Activated naive CD4-positive, alpha-beta T cell treated with anti-CD3 and anti-CD28 coated beads for 36 hours (primary cell): Measurements from ENCODE around the gene SLC15A4. TPM values are rescaled to one million over a fixed set of nuclear protein-coding genes. Genes with fewer than 3 reads are reported as not detected.

Source experiments
- CTCF ChIA-PET: fragments of 350-600 bp; sonication (Branson Sonifier 250); formaldehyde crosslinking; loops from one replicate; lab custom pipeline; 2021; ENCODE audit warnings: antibody characterized with exemption; lab: Charles Lee
- DNase-seq: peaks from one replicate; pipeline ENCODE4 v3.0.0-alpha.2; 2020
- H3K27ac Mint-ChIP-seq: one replicate; pipeline ENCODE4 v1.8.0; 2021; ENCODE audit warnings: mild to moderate bottlenecking, mixed read lengths
- H3K27me3 Mint-ChIP-seq: one replicate; pipeline ENCODE4 v1.8.0; 2021; ENCODE audit warnings: low read depth, mixed read lengths
- H3K36me3 Mint-ChIP-seq: one replicate; pipeline ENCODE4 v1.8.0; 2021; ENCODE audit warnings: low read depth, mixed read lengths
- H3K4me1 Mint-ChIP-seq: one replicate; pipeline ENCODE4 v1.8.0; 2021; ENCODE audit warnings: low read depth, mixed read lengths
- H3K4me3 Mint-ChIP-seq: one replicate; pipeline ENCODE4 v1.8.0; 2021; ENCODE audit warnings: mild to moderate bottlenecking, moderate library complexity, mixed read lengths
- H3K9me3 Mint-ChIP-seq: one replicate; pipeline ENCODE4 v1.8.0; 2021; ENCODE audit warnings: mixed read lengths
- intact Hi-C: fragments of 100-400 bp; cut with micrococcal nuclease; formaldehyde crosslinking; loops from one replicate; pipeline ENCODE4 v1.15.1; 2023
- total RNA-seq, 2 experiments: library from RNA; stranded (reverse); gene quantifications; one replicate each; pipeline ENCODE4 v1.2.3, GENCODE V29; 2021

Gene SLC15A4
- total RNA-seq, 2 experiments from 2014 or later = 10.1 to 10.3 TPM

DNA sequence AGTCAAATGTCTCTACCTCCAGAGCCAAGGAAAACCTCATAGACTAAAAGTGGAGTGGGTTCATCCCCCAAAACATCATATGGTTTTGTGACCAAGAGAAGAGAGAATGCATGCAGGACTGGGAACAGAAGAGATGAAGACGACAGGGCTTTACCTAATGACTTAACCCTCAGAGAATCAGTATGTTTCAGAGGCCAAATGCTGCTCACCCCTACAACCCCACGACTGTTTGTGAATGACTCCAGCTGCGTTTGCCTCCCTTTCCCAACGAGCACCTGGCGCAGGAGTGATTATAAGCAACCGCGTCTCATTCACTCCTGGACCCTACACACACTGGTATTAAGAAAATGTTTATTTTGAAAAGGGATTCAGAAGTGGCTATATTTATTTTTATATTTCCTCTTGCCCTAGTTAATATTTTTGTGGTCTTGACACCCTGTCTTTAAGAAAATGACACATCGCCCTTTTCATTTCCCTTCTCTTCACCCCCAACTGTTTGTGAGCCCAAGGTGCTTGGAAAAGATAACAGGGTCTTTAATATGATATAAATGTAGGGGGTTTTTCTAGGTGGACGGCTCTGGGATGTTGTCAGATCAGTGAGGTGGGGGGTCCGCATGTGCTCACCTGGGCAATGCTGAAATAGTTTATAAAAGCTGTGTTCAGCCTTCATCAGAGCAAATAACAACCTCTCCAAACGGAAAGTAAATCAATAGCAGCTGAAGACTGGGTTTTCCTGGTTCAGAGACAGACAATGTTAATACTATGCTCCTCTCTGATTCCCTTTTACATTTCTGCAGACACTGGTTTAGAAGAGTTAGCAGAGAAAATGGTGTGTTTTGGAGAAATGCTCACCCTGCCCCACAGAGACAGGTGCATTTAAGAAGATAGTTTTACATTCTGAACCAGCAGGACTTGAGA is 77.7 kb downstream of the SLC15A4 start:
- Mint-ChIP-seq H3K36me3 (no peaks in the 10 kb centered on the region), H3K27ac (no peak overlapping the region), H3K4me3 (no peak overlapping the region), H3K27me3 (peaks cover 8% of the 10 kb centered on the region), H3K9me3 (no peaks in the 10 kb centered on the region), H3K4me1 (no peaks in the 10 kb centered on the region)
- CTCF ChIA-PET = no interaction called here
- intact Hi-C loops = no loop called here
- DNase-seq = no peak

DNA sequence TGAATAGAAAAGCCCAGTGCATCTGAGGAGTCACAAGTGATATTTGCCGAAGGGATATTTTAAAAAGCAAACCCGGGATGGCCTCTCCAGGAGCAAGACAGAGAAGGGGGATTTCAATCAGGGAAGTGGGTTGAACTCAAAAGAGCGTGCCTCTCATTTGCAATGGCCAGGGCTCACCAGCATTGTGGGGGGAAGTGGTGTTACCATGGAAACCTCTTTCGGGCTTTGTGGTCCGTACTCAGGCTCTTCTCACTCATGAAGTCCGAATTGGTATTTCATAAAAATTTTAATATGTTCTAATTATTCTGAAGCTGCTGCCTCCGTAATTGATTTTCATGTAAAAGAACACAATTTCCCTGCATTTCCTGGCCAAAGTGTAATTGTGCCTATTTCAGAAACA is 79.8 kb downstream of the SLC15A4 start:
- intact Hi-C loops = no loop called here
- Mint-ChIP-seq H3K4me1 (no peaks in the 10 kb centered on the region), H3K9me3 (peaks cover 7% of the 10 kb centered on the region), H3K36me3 (no peaks in the 10 kb centered on the region), H3K27ac (no peak overlapping the region), H3K27me3 (peaks cover 11% of the 10 kb centered on the region), H3K4me3 (no peak overlapping the region)
- DNase-seq = no peak
- CTCF ChIA-PET = no interaction called here

Other genes with a start within 250 kb of the SLC15A4 start
- not detected for gene GLT1D1, start 29.5 kb upstream of the SLC15A4 start, total RNA-seq